GM12875 (cell line): ENCODE data around the gene GABARAPL2.

Experiments
- H3K4me3 ChIP-seq: one replicate; pipeline ENCODE4 v1.5.1; 2011; ENCODE audit warnings: low read depth, low read length, control low read depth
- CTCF ChIP-seq: IDR thresholded peaks from 2 replicates; pipeline ENCODE4 v1.5.1; 2011; ENCODE audit warnings: low read depth, mild to moderate bottlenecking, control low read depth, inconsistent platforms, low read length, moderate library complexity, borderline replicate concordance; ENCODE audit not compliant: insufficient read depth

Gene GABARAPL2

GRCh38 chr16:75626806-75627205, 60.6 kb downstream of the GABARAPL2 start:
- no peak for TF ChIP-seq CTCF
- H3K4me3 ChIP-seq: no peak overlapping the region
